ENCODE measurements around the gene ZBTB46. TPM values are rescaled to one million over a fixed set of nuclear protein-coding genes. Genes with fewer than 3 reads are reported as not detected.

Gene ZBTB46
- total RNA-seq, 1 experiment from 2014 or later: 3.6 TPM

DNA sequence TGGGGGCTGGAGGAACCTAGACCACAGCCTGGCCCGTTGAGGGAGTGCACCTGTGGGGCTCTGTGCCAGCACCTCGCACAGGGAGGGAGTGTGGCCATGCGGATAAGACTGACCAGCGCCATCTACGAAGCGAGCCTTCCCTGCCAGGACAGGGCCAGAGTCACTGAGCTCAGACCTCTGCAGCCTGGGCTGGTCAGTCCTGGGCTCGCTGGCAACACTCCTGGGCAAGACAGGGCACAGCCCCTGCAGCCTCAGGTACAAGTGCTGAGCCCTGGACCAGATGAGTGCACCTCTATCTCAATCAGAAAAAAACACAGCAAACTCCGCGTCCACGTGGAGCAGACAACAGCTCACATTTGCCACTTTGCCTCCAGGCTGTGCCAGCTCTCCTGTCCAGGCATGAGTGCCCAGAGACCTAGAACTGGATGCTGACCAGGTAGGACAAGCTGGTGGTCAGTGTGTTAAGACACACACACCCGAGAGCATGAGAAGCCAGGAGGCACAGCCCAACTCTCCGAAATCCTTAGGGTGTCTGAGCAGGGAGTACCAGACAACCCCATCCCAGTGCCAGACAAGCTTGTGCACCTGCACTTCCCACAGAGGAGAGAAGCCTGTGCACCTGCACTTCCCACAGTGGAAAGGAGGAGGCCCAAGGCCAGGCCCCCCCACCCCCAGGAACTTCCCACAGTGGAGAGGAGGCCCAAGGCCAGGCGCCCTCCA, 128.2 kb downstream of the ZBTB46 start:
- DNase-seq: peak in 1 of 2 experiments; percentile 33
- no peak for TF ChIP-seq EZH2 (IDR thresholded peaks at IDR 0.05; ENCODE audit: low read depth)
- TF ChIP-seq, protein P1, sequence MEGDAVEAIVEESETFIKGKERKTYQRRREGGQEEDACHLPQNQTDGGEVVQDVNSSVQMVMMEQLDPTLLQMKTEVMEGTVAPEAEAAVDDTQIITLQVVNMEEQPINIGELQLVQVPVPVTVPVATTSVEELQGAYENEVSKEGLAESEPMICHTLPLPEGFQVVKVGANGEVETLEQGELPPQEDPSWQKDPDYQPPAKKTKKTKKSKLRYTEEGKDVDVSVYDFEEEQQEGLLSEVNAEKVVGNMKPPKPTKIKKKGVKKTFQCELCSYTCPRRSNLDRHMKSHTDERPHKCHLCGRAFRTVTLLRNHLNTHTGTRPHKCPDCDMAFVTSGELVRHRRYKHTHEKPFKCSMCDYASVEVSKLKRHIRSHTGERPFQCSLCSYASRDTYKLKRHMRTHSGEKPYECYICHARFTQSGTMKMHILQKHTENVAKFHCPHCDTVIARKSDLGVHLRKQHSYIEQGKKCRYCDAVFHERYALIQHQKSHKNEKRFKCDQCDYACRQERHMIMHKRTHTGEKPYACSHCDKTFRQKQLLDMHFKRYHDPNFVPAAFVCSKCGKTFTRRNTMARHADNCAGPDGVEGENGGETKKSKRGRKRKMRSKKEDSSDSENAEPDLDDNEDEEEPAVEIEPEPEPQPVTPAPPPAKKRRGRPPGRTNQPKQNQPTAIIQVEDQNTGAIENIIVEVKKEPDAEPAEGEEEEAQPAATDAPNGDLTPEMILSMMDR (conservative IDR thresholded peaks at IDR 0.05): no peak
- ChIA-PET CTCF (no interaction called here), POLR2A (ENCODE audit: unreplicated experiment) (interaction anchor here (0.6 kb wide), 1 partner anchor 73 kb away, joined by 3 read pairs; no protein-coding TSS in a partner anchor)
- peaks cover 46% of the 10 kb centered on the region; the same call in 1 of the 2 replicates for H3F3A ChIP-seq (ENCODE audit: insufficient read depth, low read depth)
- H3K9me2 ChIP-seq (ENCODE audit: insufficient read depth): no peaks in the 10 kb centered on the region
- no peak overlapping the region for H3K4me3 ChIP-seq
- H3K4me2 ChIP-seq: no peak overlapping the region
- H3K27ac ChIP-seq: no peak overlapping the region
- BruUV-seq (replicated peaks): no TSS peak
- H3K79me2 ChIP-seq (ENCODE audit: low read depth): peaks cover 35% of the 10 kb centered on the region
- H3K9me3 ChIP-seq (ENCODE audit: insufficient read depth, low read depth): no peaks in the 10 kb centered on the region
- no peak overlapping the region for H2AFZ ChIP-seq
- no peaks in the 10 kb centered on the region for H3K27me3 ChIP-seq (ENCODE audit: insufficient read depth, low read depth)
- no peaks in the 10 kb centered on the region for H4K20me1 ChIP-seq (ENCODE audit: insufficient read depth)
- H3K4me1 ChIP-seq (replicated peaks; ENCODE audit: insufficient read depth): peaks cover 28% of the 10 kb centered on the region
- intact Hi-C loops (cut with micrococcal nuclease; ENCODE audit: unreplicated experiment): no loop called here
- H3K36me3 ChIP-seq (ENCODE audit: low read depth): peaks cover 18% of the 10 kb centered on the region

DNA sequence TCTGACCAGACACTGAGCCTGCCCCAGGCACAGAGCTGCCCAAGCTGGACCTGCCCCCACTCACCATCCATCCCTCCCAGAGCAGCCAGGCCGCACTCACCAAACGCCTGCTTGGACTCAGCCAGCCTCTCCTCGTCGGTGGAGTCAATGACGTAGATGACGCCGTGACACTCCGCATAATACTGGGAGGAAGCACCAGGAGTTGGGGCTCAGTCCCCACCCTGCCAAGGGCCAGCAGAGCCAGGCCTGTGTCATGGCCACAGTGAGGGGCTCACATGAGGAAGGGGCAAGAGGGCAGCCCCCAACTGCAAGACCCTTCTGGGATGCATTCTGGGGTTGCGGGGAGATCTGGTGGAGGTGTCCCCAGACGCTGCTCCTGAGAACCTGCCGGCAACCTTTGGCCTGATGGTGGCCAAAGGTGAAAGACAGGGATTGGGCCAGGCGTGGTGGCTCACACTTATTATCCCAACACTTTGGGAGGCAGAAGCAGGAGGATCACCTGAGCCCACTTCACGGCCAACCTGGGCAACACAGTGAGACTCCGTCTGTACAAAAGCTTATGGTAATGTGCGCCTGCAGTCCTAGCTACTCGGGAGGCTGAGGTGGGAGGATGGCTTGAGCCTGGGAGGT, 128.9 kb downstream of the ZBTB46 start:
- ChIA-PET POLR2A (ENCODE audit: unreplicated experiment) (interaction anchor here (0.6 kb wide), 1 partner anchor 73 kb away, joined by 3 read pairs; no protein-coding TSS in a partner anchor), CTCF (no interaction called here)
- Histone ChIP-seq H3K27me3 (ENCODE audit: insufficient read depth, low read depth) (no peaks in the 10 kb centered on the region), H3K4me2 (no peak overlapping the region), H3K36me3 (ENCODE audit: low read depth) (peaks cover 18% of the 10 kb centered on the region), H4K20me1 (ENCODE audit: insufficient read depth) (0 out of 2 replicates have a peak, but pooled peaks cover 3% of the 10 kb centered on the region), H3K4me3 (no peak overlapping the region), H3K4me1 (replicated peaks; ENCODE audit: insufficient read depth) (peaks cover 28% of the 10 kb centered on the region), H3K27ac (no peak overlapping the region), H3F3A (ENCODE audit: insufficient read depth, low read depth) (peaks cover 53% of the 10 kb centered on the region; the same call in 1 of the 2 replicates), H3K9me3 (ENCODE audit: insufficient read depth, low read depth) (no peaks in the 10 kb centered on the region), H3K79me2 (ENCODE audit: low read depth) (peaks cover 30% of the 10 kb centered on the region), H3K9me2 (ENCODE audit: insufficient read depth) (no peaks in the 10 kb centered on the region), H2AFZ (no peak overlapping the region)
- no peak for DNase-seq
- intact Hi-C loops (cut with micrococcal nuclease; ENCODE audit: unreplicated experiment): no loop called here
- TF ChIP-seq, protein P1 (conservative IDR thresholded peaks at IDR 0.05): no peak
- no peak for TF ChIP-seq EZH2 (IDR thresholded peaks at IDR 0.05; ENCODE audit: low read depth)
- BruUV-seq (replicated peaks): no TSS peak

DNA sequence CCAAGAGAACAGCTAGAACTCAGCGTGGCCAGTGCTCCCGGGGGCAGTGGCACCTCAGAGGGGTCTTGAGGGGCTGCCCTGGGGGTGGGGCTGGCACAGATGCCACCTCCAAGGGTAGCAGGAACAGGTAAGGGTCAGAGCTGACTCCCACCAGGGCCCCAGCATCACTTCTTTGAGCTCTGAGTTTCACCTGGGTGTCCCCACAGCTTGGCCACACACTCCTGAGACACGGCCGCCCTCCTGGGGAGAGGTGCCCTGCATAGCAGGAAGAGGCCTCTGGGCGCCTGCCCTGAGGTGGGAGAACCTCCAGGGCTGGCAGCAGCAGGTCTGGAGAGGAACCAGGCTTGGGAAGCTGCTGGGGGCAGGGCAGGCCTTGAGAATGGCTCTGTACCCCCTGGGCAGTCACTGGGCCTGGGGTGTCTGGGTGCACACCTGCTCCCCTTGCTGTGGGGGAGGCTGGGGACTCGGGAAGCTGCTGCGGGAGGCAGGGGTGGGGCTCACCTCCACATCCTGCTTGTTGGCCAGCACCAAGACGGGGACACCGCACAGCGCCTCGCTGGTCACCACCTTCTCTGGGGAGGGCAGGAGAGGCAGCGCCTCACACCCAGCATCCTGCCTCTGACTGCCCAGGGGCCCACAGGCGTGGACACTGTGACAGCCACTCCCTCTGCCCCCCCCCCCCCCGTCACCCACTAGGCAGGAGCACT, 129.6 kb downstream of the ZBTB46 start:
- CTCF ChIA-PET: interaction anchor here (0.6 kb wide), 1 partner anchor 93 kb away, joined by 9 read pairs; no protein-coding TSS in a partner anchor
- Histone ChIP-seq H3K9me2 (ENCODE audit: insufficient read depth) (no peaks in the 10 kb centered on the region), H3K4me1 (replicated peaks; ENCODE audit: insufficient read depth) (peaks cover 26% of the 10 kb centered on the region), H3K27ac (0 out of 2 replicates have a peak overlapping the region, but pooled peaks have one; percentile 5), H3K4me2 (no peak overlapping the region), H4K20me1 (ENCODE audit: insufficient read depth) (0 out of 2 replicates have a peak, but pooled peaks cover 3% of the 10 kb centered on the region), H3K36me3 (ENCODE audit: low read depth) (peaks cover 18% of the 10 kb centered on the region), H3F3A (ENCODE audit: insufficient read depth, low read depth) (peaks cover 57% of the 10 kb centered on the region; the same call in 1 of the 2 replicates), H3K27me3 (ENCODE audit: insufficient read depth, low read depth) (no peaks in the 10 kb centered on the region), H2AFZ (no peak overlapping the region), H3K9me3 (ENCODE audit: insufficient read depth, low read depth) (no peaks in the 10 kb centered on the region), H3K4me3 (no peak overlapping the region), H3K79me2 (ENCODE audit: low read depth) (peaks cover 23% of the 10 kb centered on the region)
- TF ChIP-seq, protein P1 (conservative IDR thresholded peaks at IDR 0.05): no peak
- no peak for TF ChIP-seq EZH2 (IDR thresholded peaks at IDR 0.05; ENCODE audit: low read depth)
- BruUV-seq (replicated peaks): no TSS peak
- DNase-seq: no peak
- intact Hi-C loops (cut with micrococcal nuclease; ENCODE audit: unreplicated experiment): no loop called here
- POLR2A ChIA-PET (ENCODE audit: unreplicated experiment): no interaction called here
